Smooth muscle cell of the brain vasculature (primary cell): ENCODE data around the gene RDH13.
"Not testable (repeated sequence)": the region's sequence is repeated elsewhere in the genome, so short reads cannot be mapped to it uniquely, and the experiment has no call there.

Source experiments
- DNase-seq: peaks from one replicate; pipeline ENCODE4 v3.0.0-alpha.2; 2012; ENCODE audit warnings: low read depth, low spot score

RDH13 gene

DNA sequence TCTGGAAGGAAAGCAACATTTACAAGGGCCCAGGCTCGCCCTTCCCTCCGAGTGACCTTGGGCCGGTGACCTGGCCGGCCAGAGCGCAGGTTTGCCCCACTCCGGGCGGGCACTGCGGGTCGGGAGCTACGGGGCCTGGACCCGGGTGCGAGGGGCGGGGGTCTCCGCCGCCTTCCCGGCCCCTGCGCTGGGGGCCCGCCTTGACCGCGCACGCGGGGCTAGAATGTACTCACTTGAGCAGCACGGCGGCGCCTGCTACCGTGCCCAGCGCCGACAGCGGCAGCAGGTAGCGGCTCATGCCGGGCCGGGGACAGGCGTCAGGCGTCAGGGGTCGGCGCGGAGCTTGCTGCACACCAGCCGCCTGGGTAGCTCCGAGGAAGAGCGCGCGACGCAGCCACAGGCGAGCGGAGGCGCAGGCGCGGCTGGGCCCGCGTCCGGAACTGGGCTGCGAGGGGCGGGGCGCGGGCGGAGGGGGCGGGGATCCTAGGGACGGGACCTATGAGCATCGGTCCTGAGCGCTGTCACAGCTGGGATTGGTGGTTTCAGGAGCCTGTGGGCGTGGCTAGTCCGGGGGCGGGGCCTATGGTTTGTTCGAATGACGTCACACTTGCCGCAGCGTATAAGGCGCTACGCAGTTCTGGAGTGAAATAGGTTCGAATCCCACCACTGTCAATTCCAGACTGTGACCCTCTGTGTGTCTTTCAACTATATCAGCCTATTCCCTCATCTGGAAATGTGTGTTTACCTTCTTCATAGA lies at the start of gene RDH13:
Gene RDH13, minus strand, starts transcription at position 414 of the 757 bp plus-strand sequence. Its CDS starts 116 bp downstream, at position 298.
- DNase-seq, result peak; percentile 78

DNA sequence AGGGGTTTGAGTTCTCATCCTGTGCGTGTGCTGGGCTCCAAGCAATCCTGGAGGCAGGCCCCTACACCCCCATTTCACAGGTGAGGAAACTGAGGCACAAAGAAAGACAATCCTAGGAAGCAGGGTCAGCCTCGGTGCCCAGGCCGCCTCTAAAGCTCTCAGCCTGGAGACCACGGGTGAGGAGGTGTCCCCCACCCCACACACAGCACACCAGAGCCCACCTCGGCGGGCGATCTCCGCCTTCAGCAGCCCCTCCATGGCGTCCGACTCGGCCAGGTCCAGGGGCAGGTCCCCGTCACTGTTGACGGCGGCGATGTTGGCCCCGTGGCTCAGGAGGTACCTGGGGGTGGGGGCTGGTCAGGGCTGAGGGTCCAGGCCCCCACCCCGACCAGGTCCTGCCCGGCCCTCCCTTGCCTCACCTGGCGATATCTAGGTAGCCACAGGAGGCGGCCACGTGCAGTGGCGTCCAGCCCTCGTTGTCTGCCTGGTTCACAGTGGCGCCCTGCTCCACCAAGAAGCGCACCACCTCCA lies 49.4 kb upstream of the RDH13 start:
- no peak for DNase-seq

GRCh38 chr19:55111238-55111831 lies 48.4 kb upstream of the RDH13 start:
- no peak for DNase-seq

GRCh38 chr19:55109527-55110291 lies 46.8 kb upstream of the RDH13 start:
- no peak for DNase-seq

- DNase-seq, result not testable (repeated sequence)
Observed at GRCh38 chr19:55107252-55107651, 44.3 kb upstream of the RDH13 start.

- no peak for DNase-seq
Observed at GRCh38 chr19:55106591-55106990, 43.6 kb upstream of the RDH13 start.

GRCh38 chr19:55105237-55105636 lies 42.3 kb upstream of the RDH13 start:
- no peak for DNase-seq

GRCh38 chr19:55103190-55103589 lies 40.2 kb upstream of the RDH13 start:
- DNase-seq, result no peak

GRCh38 chr19:55101261-55101660 lies 38.3 kb upstream of the RDH13 start:
- DNase-seq, result no peak

DNA sequence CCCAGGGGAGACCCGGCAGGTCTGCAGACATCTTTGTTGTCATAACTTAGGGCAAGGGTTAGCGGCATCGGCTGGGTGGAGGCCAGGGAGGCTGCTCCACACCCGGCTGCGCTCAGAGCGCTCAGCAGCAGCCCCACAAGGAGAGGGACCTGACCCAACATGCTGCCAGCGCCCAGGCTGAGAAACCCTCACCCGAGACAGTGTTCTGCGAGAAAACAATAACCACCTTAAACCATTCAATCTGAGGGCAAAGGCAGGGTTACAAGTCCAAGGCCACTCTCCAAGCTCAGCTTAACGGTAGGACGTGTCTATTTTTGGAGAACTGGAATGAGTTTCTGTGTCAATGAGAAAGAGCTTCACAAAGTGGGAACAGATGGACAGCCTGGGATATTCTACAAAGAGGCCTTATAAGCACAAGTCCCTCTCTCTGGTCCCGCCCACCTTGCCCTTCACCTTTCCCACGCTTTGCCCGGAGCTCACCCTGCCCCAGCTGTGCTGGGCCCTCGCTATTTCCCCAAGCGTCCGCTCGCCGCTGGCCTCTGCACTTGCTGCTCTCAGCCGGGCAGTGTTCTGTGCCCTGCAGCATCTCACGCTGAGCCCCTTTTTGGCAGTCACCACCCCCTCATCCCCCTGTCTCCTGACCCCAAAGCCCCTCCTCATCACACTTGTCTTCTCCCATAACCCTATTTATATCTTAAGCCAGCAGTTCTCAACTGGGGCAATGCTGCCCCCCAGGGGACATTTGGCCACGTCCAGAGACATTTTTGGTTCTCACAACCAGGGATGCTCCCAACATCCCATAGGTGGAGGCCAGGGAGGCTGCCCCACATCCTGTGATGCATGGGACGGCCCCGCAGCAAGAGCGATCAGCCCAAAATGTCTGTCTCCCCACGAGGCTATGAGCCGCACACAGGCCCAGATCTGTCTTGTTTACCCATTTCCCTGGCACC lies 36.9 kb upstream of the RDH13 start:
- DNase-seq, result no peak

DNA sequence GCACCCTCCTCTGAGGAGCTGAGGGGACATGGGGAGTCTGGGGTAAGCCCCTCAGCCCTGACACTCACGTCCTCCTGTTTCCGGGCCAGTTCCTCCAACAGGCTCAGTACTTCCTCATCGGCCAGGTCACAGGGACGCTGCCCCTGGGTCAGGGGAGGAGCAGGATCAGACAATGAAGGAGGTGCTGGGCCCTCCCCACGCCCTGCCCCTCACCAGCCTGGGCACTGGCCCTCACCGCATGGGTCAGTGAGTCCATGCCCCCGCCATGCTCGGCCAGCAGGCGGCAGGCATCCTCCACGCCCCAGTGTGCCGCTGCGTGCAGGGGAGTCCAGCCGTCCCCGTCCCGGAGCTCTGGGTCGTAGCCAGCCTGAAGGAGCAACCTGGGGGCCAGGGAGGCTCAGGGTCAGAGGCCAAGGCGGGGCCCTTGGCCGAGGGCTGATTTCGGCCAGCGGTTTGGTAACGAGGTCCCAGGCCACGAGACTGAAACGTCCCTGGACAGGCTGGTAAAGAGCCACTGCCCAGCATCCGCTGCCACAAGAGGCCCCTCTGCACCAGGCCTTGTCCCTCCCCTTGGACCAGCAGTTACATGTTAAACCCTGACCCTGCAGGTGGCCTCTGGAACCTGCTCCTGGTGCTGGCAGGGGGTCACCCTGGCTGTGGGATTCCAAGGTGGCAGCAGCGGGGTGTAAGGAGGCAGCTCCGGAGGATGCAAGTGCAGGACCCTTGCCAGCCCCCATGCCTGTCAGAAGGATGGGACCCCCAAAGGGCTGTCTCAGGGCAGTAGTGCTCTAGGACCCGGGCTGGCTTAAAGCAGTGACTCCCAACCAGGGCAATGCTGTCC lies 36.0 kb upstream of the RDH13 start:
- DNase-seq, result no peak

DNA sequence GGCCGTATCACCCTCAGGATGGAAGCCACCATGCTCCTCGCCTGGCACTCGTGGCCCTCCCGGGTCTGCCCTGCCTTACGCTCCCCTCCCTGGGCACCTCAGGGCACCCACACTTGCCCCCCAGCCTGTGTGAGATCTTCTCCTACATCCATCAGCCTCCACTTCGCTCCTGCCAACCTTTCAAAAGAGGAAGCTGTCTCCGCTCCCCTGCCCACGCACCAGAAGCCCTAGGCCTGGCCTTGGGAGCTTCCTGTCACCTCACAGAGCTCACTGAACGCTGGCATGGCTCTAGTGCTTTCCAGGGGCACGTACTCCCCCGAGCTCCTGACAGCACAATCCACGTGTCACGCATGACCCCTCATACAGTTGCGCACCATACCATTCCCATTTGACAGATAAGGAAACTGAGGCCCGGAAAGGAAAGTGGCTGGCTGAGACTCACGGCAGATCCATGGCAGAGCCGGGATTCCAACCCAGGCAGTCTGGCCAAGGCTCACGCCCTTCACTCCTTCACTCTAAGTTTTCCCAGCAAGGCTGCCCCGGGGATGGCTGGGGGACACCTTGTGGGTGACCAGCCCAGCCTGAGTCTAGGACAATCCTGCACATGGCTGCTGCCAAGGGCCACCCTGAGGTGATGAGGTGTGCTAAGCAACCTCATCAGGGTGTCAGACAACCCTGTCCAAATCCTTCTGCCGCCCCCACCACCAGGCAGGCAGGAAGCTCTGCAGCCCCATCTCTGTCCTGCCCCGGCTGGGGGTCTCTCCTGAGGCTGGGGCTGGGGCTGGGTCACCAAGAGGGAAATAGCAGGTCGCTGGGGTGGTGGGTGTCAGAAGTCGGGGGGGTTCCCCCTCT lies 35.1 kb upstream of the RDH13 start:
- DNase-seq, result no peak

DNA sequence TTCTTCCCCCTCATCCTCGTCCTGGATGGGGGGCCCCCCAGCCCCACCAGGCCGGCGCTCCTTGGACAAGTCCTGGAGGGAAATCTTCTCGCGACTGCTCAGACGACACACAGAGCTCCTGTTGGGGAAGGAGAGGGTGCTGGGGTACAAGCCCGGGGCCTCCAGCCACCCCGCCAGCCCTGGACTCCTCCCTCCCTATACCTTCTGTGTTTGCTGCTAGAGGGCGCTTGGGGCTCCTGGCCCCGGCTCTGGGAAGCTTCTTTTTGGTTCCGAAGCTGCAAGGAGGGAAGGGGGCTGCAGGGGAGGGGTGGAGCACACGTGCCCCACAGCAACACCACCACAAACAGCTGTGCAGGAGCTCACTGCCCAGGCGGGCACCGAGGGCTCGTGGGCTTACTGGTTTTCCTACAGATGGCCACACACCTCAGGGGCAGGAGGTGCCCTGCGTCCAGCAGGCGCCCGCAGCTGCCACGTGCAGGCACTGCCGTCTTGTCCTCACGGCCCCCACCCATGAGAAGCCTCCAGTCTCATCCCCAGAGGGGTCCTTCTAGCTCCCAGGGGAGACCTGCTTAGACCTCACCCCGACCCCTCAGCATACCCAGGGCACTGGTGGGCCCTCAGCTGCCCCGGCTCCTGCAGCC lies 33.2 kb upstream of the RDH13 start:
- DNase-seq, result no peak

DNA sequence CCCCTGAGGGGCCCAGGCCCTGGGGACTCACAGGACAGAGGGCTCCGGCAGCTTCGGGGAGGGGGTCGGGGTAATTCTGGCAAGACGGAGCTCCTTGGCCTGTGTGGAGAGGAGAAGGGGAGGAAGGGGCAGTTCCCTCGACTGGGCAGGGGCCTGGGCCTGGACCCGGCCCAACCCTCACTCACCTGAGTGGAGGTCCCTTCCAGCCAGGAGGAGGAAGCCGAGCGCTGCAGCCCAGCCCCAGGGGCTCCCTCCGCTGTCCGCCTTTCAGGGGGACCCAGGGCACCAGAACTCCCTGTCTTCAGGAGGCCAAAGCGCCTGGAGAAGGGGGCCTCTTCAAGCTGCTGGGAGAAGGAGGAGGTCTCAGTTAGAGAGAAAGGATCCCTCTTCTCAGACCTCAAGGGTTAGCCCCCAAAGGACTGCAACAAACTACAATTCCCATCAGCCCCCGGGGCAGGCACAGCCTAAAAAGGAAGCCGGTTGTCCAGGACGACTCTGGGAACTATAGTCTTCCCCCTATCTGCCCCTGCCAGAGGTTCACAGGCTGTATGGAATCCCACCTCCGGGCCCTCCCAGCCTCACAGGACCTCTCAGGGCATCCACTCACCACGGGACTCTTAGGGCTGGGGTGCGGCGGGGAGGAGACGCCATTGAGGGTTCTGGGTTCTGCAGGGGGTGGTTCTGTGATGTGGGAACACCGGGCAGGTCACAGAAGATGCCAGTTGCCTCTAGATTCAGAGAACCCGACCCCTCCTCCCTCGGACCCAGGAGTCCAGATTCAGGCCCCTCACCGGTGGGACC lies 32.5 kb upstream of the RDH13 start:
- no peak for DNase-seq

DNA sequence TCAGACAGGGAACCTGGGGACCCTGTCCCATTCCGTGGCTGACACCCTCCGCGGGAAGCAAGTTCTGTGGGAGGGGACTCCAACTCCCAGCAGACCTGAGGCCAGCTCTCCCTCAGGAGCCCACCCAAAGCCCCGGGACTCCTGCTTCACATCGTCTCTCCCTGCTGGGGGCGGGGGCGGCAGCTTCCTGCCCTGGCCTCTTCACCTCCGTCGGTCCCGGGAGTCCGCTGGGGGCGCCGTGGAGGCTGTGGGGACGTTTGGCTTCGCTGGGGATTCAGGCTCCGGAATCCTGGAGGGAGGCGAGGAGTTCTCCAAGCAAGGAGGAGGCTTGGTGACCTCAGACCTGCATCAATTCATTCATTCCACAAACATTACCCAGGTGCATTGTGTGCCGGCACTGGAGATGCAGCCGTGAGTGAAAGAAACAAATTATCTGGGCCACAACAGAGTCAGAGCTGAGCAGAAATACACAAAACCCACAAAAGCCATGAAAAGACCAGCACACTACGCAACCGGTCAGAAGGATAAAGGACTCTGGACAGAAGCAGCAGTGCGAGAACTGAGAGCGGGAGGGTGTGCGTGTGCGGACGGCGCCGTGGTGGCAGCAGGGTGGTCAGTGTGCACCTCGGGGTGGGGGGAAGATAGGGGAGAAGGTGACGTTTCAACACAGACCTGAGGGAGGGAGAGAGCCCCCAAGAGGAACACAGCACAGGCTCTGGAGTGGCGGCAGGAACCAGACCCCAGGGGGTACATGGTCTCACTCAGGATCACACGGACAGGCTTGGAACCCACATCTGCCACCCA lies 31.7 kb upstream of the RDH13 start:
- no peak for DNase-seq

DNA sequence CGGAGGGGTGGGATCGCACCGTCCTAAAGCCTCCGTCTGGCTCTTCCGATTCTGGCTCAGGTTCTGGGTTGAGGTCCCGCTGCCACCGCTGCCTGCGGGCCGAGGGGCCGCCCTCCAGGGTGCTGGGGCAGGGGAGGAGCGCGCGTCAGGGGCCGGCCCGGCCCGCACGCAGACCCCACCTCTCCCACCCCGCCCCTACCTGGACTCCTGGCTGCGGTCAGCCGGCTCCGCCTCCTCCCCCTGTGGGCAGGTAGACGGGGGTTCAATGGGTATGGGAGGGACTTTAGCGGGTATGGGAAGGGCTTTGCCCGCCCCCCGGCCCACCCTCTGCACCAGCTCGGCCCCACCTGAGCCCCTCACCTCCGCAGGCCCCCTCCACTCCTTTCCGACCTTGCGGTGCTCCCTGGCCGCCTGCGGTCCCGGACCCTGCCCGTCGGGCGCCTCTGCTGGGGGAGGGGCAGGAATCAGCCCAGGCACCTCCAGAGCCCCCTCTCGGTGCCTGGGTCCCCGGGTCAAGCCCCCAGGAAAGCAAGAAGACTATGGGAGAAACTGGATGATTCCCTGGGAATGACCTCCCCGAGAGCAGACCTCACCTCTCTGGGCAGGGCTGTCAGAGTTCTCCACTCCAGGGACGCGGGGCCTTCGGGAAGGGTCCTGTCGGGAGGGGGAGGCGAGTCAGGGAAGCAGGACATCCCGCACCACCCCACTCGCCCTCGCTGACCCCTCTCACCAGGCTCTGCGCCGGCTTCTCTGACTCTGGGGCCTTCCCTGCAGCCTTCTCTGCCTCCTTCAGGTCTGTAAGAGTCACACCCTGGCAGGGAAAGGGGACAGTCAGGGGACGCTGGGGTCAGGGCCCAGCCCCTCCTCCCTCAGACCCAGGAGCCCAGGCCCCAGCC lies 29.7 kb upstream of the RDH13 start:
- no peak for DNase-seq
